Measurements from ENCODE around the gene NGB.

DNA sequence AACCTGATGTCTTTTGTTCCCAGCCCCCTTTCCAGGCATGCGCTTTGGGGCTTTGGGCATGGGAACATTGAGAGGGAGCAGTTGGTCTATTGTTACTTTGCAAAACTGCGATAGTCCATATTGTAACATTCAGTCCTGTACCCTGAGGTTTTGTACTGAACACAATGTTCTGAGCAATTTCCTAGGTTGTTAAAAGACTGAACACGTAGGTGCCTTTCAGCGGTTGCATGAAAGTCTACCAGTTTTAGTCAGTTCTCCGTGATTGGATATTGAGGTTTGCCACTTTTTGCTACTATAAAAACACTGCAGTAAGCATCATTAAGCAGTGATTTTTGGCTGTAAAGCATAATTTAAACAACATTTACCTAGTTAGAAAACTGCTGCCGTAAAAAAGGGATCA, 20.1 kb downstream of the NGB start:
- TF ChIP-seq, protein P1, sequence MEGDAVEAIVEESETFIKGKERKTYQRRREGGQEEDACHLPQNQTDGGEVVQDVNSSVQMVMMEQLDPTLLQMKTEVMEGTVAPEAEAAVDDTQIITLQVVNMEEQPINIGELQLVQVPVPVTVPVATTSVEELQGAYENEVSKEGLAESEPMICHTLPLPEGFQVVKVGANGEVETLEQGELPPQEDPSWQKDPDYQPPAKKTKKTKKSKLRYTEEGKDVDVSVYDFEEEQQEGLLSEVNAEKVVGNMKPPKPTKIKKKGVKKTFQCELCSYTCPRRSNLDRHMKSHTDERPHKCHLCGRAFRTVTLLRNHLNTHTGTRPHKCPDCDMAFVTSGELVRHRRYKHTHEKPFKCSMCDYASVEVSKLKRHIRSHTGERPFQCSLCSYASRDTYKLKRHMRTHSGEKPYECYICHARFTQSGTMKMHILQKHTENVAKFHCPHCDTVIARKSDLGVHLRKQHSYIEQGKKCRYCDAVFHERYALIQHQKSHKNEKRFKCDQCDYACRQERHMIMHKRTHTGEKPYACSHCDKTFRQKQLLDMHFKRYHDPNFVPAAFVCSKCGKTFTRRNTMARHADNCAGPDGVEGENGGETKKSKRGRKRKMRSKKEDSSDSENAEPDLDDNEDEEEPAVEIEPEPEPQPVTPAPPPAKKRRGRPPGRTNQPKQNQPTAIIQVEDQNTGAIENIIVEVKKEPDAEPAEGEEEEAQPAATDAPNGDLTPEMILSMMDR (IDR thresholded peaks at IDR 0.05; ENCODE audit: low read length): no peak
- no peak for TF ChIP-seq EZH2 (IDR thresholded peaks at IDR 0.05; ENCODE audit: borderline replicate concordance, low read length)
